ENCODE measurements around the gene GPBAR1. TPM values are rescaled to one million over a fixed set of nuclear protein-coding genes. Genes with fewer than 3 reads are reported as not detected.

Gene GPBAR1
- total and polyA plus RNA-seq, 2 donors (not counting 1 experiment from before 2014, with no cell fraction given) = 0.66 to 0.81 TPM

DNA sequence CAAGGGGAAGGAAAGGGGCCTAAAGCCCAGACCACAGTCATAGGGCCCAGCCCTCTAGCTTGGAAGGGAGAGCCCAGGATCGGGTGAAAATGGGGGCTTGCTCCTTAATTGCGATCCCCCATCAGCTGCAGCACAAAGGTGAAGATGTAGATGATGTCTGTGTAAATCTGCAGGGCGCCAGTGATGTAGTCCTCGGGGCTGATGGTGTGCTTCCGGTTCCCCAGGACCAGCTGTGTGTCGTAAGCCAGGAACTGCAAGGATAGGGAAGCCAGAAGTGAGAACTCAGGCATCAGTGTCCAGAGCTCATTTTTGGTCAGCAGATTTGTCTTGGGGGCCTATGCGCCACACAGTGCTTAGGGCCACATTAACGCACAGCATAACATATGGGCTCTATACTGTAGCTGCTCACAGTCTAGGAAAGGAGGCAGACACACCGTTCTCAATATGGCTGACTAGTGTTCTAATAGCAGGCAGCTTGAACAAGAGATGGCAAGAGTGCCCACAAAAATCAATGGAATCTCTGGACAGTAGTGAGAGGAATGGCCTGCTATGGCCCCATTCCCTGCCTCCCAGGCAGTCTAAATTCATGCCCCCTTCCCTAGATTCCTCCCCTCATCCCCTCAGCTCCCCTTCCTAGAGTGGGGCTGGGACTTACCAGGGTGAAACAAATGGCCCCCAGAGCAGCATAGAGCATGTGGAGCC, 14.7 kb downstream of the GPBAR1 start:
- H3K79me2 ChIP-seq (ENCODE audit: control insufficient read depth, insufficient read depth, low read length) = peaks cover 32% of the 10 kb centered on the region
- Mint-ChIP-seq H3K9me3 (ENCODE audit: insufficient read depth) (no peaks in the 10 kb centered on the region), H3K27ac (peak overlapping the region; percentile 88), H3K27me3 (no peaks in the 10 kb centered on the region), H3K4me3 (no peak overlapping the region), H3K4me1 (peaks cover 46% of the 10 kb centered on the region)
- no peaks in the 10 kb centered on the region for H3K27me3 ChIP-seq (replicated peaks in 1 of 4; ENCODE audit: control extremely low read depth in 1 of 4, control insufficient read depth in 3 of 4, insufficient read depth in 4 of 4, low read length in 3 of 4)
- H2AFZ ChIP-seq (ENCODE audit: insufficient read depth, low read depth, low read length, poor library complexity, severe bottlenecking) = no peak overlapping the region
- H3K4me1 ChIP-seq (ENCODE audit: control insufficient read depth in 2 of 2, insufficient read depth in 2 of 2, low read length in 2 of 2) = peaks cover 30 to 44% of the 10 kb centered on the region in 2 donors
- TF ChIP-seq, protein P1, sequence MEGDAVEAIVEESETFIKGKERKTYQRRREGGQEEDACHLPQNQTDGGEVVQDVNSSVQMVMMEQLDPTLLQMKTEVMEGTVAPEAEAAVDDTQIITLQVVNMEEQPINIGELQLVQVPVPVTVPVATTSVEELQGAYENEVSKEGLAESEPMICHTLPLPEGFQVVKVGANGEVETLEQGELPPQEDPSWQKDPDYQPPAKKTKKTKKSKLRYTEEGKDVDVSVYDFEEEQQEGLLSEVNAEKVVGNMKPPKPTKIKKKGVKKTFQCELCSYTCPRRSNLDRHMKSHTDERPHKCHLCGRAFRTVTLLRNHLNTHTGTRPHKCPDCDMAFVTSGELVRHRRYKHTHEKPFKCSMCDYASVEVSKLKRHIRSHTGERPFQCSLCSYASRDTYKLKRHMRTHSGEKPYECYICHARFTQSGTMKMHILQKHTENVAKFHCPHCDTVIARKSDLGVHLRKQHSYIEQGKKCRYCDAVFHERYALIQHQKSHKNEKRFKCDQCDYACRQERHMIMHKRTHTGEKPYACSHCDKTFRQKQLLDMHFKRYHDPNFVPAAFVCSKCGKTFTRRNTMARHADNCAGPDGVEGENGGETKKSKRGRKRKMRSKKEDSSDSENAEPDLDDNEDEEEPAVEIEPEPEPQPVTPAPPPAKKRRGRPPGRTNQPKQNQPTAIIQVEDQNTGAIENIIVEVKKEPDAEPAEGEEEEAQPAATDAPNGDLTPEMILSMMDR (IDR thresholded peaks at IDR 0.05) = no peak
- TF ChIP-seq EZH2 (IDR thresholded peaks at IDR 0.05; ENCODE audit: borderline replicate concordance, insufficient read depth, low read depth, low read length, poor library complexity, severe bottlenecking) = no peak
- ATAC-seq (ENCODE audit: low read depth) = no peak
- peaks cover 42% of the 10 kb centered on the region for H4K20me1 ChIP-seq (ENCODE audit: control insufficient read depth, insufficient read depth, low read length, poor library complexity, severe bottlenecking)
- ChIA-PET CTCF (interaction anchor here (0.6 to 8.0 kb wide), 9 partner anchors 14 to 209 kb away, joined by 3 to 331 read pairs (median 5); partner anchors contain the start of genes CATIP and TMBIM1), POLR2A (interaction anchor here (0.6 to 3.7 kb wide), 4 partner anchors 11 to 125 kb away, joined by 3 to 36 read pairs (median 4); partner anchors contain the start of gene CTDSP1)
- WGBS (ENCODE audit: insufficient coverage) = over 99% methylated on average over 7 of the region's 9 CpGs
- no peak overlapping the region for H3K4me3 ChIP-seq (ENCODE audit: control extremely low read depth in 1 of 5, extremely low read depth in 1 of 5, insufficient read depth in 1 of 5, low read depth in 2 of 5, low read length in 4 of 5)
- no peaks in the 10 kb centered on the region for H3K9me3 ChIP-seq (ENCODE audit: control extremely low read depth in 1 of 3, control insufficient read depth in 2 of 3, insufficient read depth in 1 of 3, low read length in 2 of 3)
- H3K9ac ChIP-seq (ENCODE audit: low read length) = no peak overlapping the region
- H3K4me2 ChIP-seq (replicated peaks; ENCODE audit: low read depth, low read length, poor library complexity, severe bottlenecking) = no peak overlapping the region
- H3K27ac ChIP-seq (ENCODE audit: low read length in 2 of 2) = no peak overlapping the region
- no peak for DNase-seq
- H3K36me3 ChIP-seq (replicated peaks in 1 of 2; ENCODE audit: control extremely low read depth in 1 of 2, control insufficient read depth in 1 of 2, extremely low read depth in 1 of 2, insufficient read depth in 2 of 2, low read length in 1 of 2) = peaks cover 3 to 75% of the 10 kb centered on the region in 2 experiments
- intact Hi-C loops (cut with micrococcal nuclease) = no loop called here
